Measurements from ENCODE around the gene SLC6A3. TPM values are rescaled to one million over a fixed set of nuclear protein-coding genes. Genes with fewer than 3 reads are reported as not detected.

The SLC6A3 gene
- total RNA-seq, 1 experiment from 2014 or later = 0.74 TPM

- no peak for ATAC-seq
- H3K4me3 Mint-ChIP-seq = no peak overlapping the region; the same call in 1 of the 2 replicates
- CTCF ChIA-PET = interaction anchor here (0.7 kb wide), 1 partner anchor 63 kb away, joined by 4 read pairs; no protein-coding TSS in a partner anchor
These were observed 2.1 kb downstream of the SLC6A3 start for GRCh38 chr5:1443171-1443570.

GRCh38 chr5:1442222-1443145 is 2.8 kb downstream of the SLC6A3 start:
- Mint-ChIP-seq H3K27ac (no peak overlapping the region), H3K4me3 (no peak overlapping the region), H3K27me3 (ENCODE audit: low read depth) (peaks cover 62% of the 10 kb centered on the region), H3K9me3 (peaks cover 12% of the 10 kb centered on the region), H3K4me1 (peaks cover 9% of the 10 kb centered on the region), H3K36me3 (peaks cover 4% of the 10 kb centered on the region; the same call in 1 of the 2 replicates)
- ChIA-PET CTCF (interaction anchor here (0.7 kb wide), 1 partner anchor 62 kb away, joined by 4 read pairs; no protein-coding TSS in a partner anchor), POLR2A (no interaction called here)
- TF ChIP-seq ZNF281 (CRISPR knock-in tag; IDR thresholded peaks at IDR 0.05) (no peak), PRRX2 (CRISPR knock-in tag; IDR thresholded peaks at IDR 0.05) (no peak), HMGA2 (CRISPR knock-in tag; IDR thresholded peaks at IDR 0.05) (no peak), SOX15 (CRISPR knock-in tag; IDR thresholded peaks at IDR 0.05) (no peak), ELF4 (CRISPR knock-in tag; IDR thresholded peaks at IDR 0.05; ENCODE audit: low read depth) (no peak)
- DNase-seq (ENCODE audit: low spot score) (no peak), ATAC-seq (no peak)

More at GRCh38 chr5:1443171-1443570, 2.1 kb downstream of the SLC6A3 start:
- Mint-ChIP-seq H3K27me3 (ENCODE audit: low read depth) (peaks cover 66% of the 10 kb centered on the region), H3K4me1 (peaks cover 4% of the 10 kb centered on the region), H3K36me3 (peaks cover 4% of the 10 kb centered on the region; the same call in 1 of the 2 replicates), H3K27ac (no peak overlapping the region), H3K9me3 (peaks cover 12% of the 10 kb centered on the region)
- TF ChIP-seq TP53 (CRISPR knock-in tag; IDR thresholded peaks at IDR 0.05) (no peak), OVOL2 (CRISPR knock-in tag; IDR thresholded peaks at IDR 0.05; ENCODE audit: borderline replicate concordance) (no peak), RORB (CRISPR knock-in tag; IDR thresholded peaks at IDR 0.05) (no peak), E2F1 (CRISPR knock-in tag; IDR thresholded peaks at IDR 0.05) (no peak), FOXK1 (CRISPR knock-in tag; IDR thresholded peaks at IDR 0.05) (no peak), NFE2L1 (CRISPR knock-in tag; IDR thresholded peaks at IDR 0.05) (no peak), MXD4 (CRISPR knock-in tag; IDR thresholded peaks at IDR 0.05; ENCODE audit: borderline replicate concordance) (no peak), GABPB1 (CRISPR knock-in tag; IDR thresholded peaks at IDR 0.05) (no peak), ZNF416 (CRISPR knock-in tag; IDR thresholded peaks at IDR 0.05) (no peak), HMGA2 (CRISPR knock-in tag; IDR thresholded peaks at IDR 0.05) (no peak), TEAD4 (CRISPR knock-in tag; IDR thresholded peaks at IDR 0.05) (no peak), KAT7 (CRISPR knock-in tag; IDR thresholded peaks at IDR 0.05; ENCODE audit: borderline replicate concordance) (no peak), ZNF425 (CRISPR knock-in tag; conservative IDR thresholded peaks at IDR 0.05) (no peak)
- POLR2A ChIA-PET = no interaction called here
- no peak for DNase-seq (ENCODE audit: low spot score)
